Stimulated activated naive CD4-positive, alpha-beta T cell (primary cell): ENCODE results near the gene PNPO.

Experiments used
- DNase-seq, 6 experiments: peaks; one replicate each; lab custom pipeline; 2025; lab: John Stamatoyannopoulos, UW

PNPO gene

DNA sequence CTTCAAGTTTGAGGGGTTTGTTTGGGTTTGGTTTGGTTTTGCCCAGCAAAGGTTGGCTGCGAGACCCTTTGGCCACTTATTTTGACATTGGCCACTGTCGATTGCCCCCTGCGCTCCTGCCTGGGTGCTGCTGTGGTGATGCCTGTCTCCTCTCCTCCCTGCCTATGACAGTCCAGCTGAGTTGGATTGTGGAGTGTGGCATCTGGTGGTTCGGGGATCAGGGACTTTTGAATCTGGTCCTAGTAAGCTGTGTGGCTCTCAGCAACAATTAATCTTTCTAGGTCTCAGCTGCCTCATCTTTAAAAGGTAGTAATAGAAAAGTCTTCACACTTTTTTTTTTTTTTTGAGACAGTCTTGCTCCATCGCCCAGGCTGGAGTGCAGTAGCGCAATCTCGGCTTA lies 56.7 kb downstream of the PNPO start:
- DNase-seq: no peak
